GM06990 (cell line): Measurements from ENCODE around the gene EMILIN1.

Experiments used
- DNase-seq: peaks from one replicate; pipeline ENCODE4 v3.0.0-alpha.2; 2011; ENCODE audit not compliant: insufficient read length; ENCODE audit errors: extremely low read depth
- H3K27me3 ChIP-seq: replicated peaks from 2 replicates; pipeline ENCODE4 v1.6.0; 2011; ENCODE audit warnings: low read length; ENCODE audit not compliant: control insufficient read depth, insufficient read depth
- H3K36me3 ChIP-seq: 2 replicates; pipeline ENCODE4 v1.5.1; 2011; ENCODE audit warnings: low read length; ENCODE audit not compliant: control insufficient read depth, insufficient read depth
- H3K4me3 ChIP-seq: replicated peaks from 2 replicates; pipeline ENCODE4 v1.5.1; 2011; ENCODE audit warnings: low read depth, mild to moderate bottlenecking, control low read depth, low read length
- CTCF ChIP-seq: IDR thresholded peaks from 2 replicates; pipeline ENCODE4 v1.5.1; 2011; ENCODE audit warnings: low read length, control low read depth, mild to moderate bottlenecking, inconsistent platforms; ENCODE audit not compliant: insufficient read depth, poor library complexity, severe bottlenecking

The EMILIN1 gene

GRCh38 chr2:27078267-27079194 lies at the start of gene EMILIN1:
EMILIN1 (plus strand) TSS chr2:27078615; CDS start chr2:27079066, 451 bp downstream.
- Histone ChIP-seq H3K4me3 (no peak within 1 kb of the TSS), H3K36me3 (no peaks in the 10 kb centered on the region), H3K27me3 (no peaks in the 10 kb centered on the region)
- DNase-seq: no peak
- TF ChIP-seq CTCF: no peak

- no peak for TF ChIP-seq CTCF
- no peak for DNase-seq
- Histone ChIP-seq H3K27me3 (no peaks in the 10 kb centered on the region), H3K4me3 (no peak overlapping the region), H3K36me3 (peaks cover 15% of the 10 kb centered on the region)
Observed at GRCh38 chr2:27029051-27029450, 49.4 kb upstream of the EMILIN1 start.

GRCh38 chr2:27032495-27033252 lies 45.7 kb upstream of the EMILIN1 start, which contains the start of gene TMEM214:
TMEM214 (plus strand) TSS chr2:27032965; CDS start chr2:27033016, 51 bp downstream.
- Histone ChIP-seq H3K36me3 (peaks cover 29% of the 10 kb centered on the region), H3K4me3 (peak within 1 kb of the TSS; percentile 85), H3K27me3 (no peaks in the 10 kb centered on the region)
- peak; percentile 94 for DNase-seq
- TF ChIP-seq CTCF: no peak

GRCh38 chr2:27033253-27033852 lies 45.1 kb upstream of the EMILIN1 start:
- Histone ChIP-seq H3K36me3 (peaks cover 35% of the 10 kb centered on the region), H3K4me3 (peak overlapping the region; percentile 85)

More at GRCh38 chr2:27033253-27033852, 45.1 kb upstream of the EMILIN1 start:
- TF ChIP-seq CTCF: no peak
- DNase-seq: no peak
- no peaks in the 10 kb centered on the region for H3K27me3 ChIP-seq
